ENCODE measurements around the gene ATP6V0A1.

ATP6V0A1 gene

GRCh38 chr17:42536372-42537155 lies 77.9 kb downstream of the ATP6V0A1 start:
- H2AFZ ChIP-seq (ENCODE audit: low read length): peak overlapping the region; percentile 32; the same call in 1 of the 2 replicates
- H3K4me3 ChIP-seq (ENCODE audit: low read length, poor library complexity, severe bottlenecking): peak overlapping the region; percentile 84
- no peaks in the 10 kb centered on the region for H3K36me3 ChIP-seq (ENCODE audit: insufficient read depth, low read length)
- TF ChIP-seq CTCF (conservative IDR thresholded peaks at IDR 0.05; ENCODE audit: low read length): no peak
- no peak for TF ChIP-seq EZH2phosphoT487 (IDR thresholded peaks at IDR 0.05; ENCODE audit: borderline replicate concordance)
- peaks cover 2% of the 10 kb centered on the region; the same call in 1 of the 2 replicates for H3F3A ChIP-seq (ENCODE audit: low read depth)
- H3K9me2 ChIP-seq (replicated peaks; ENCODE audit: low read depth, low read length): no peaks in the 10 kb centered on the region
- H3K27me3 ChIP-seq (ENCODE audit: insufficient read depth, low read length, poor library complexity, severe bottlenecking): no peaks in the 10 kb centered on the region
- peak overlapping the region; percentile 91 for H3K9ac ChIP-seq (ENCODE audit: low read depth, low read length, poor library complexity, severe bottlenecking)
- H3K9me3 ChIP-seq (ENCODE audit: insufficient read depth, low read depth, low read length): no peaks in the 10 kb centered on the region
- H3K4me2 ChIP-seq (ENCODE audit: low read depth, low read length, poor library complexity, severe bottlenecking): peak overlapping the region; percentile 96
- H3K4me1 ChIP-seq (ENCODE audit: insufficient read depth, low read length, poor library complexity, severe bottlenecking): peaks cover 40% of the 10 kb centered on the region
- H4K20me1 ChIP-seq (ENCODE audit: insufficient read depth, low read length, poor library complexity, severe bottlenecking): peaks cover 8% of the 10 kb centered on the region
- H3K79me2 ChIP-seq (ENCODE audit: insufficient read depth, low read length): peaks cover 41% of the 10 kb centered on the region

DNA sequence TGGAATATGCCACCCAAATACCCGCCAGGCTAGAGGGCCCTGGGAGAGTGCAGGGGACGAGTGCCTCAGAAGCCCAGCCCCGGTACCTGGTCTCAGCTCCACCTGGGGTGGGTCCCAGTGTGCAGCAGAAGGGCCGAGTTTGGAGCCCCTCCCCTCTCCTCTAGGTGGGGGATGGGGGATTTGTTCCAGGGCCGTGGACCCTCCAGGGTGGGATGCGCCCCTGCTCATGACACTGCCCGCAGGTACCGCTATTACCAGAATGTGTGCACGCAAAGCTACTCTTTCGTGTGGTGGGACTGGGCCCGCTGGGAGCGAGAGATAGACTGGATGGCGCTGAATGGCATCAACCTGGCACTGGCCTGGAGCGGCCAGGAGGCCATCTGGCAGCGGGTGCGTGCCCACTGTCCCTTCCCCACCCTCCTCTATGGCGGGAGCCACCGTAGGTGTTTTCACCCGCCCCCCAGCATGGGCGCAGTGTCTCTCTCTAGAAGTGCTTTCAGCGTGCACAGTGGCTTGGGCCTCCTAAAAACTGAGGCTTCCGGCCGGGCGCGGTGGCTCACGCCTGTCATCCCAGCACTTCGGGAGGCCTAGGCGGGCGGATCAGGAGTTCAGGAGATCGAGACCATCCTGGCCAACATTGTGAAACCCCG lies 78.6 kb downstream of the ATP6V0A1 start:
- H3K4me3 ChIP-seq (ENCODE audit: low read length, poor library complexity, severe bottlenecking): peak overlapping the region; percentile 84
- H3F3A ChIP-seq (ENCODE audit: low read depth): no peaks in the 10 kb centered on the region
- H4K20me1 ChIP-seq (ENCODE audit: insufficient read depth, low read length, poor library complexity, severe bottlenecking): peaks cover 8% of the 10 kb centered on the region
- H3K27me3 ChIP-seq (ENCODE audit: insufficient read depth, low read length, poor library complexity, severe bottlenecking): no peaks in the 10 kb centered on the region
- H3K4me1 ChIP-seq (ENCODE audit: insufficient read depth, low read length, poor library complexity, severe bottlenecking): peaks cover 37% of the 10 kb centered on the region
- TF ChIP-seq CTCF (conservative IDR thresholded peaks at IDR 0.05; ENCODE audit: low read length): no peak
- no peaks in the 10 kb centered on the region for H3K9me3 ChIP-seq (ENCODE audit: insufficient read depth, low read depth, low read length)
- no peaks in the 10 kb centered on the region for H3K9me2 ChIP-seq (replicated peaks; ENCODE audit: low read depth, low read length)
- H3K79me2 ChIP-seq (ENCODE audit: insufficient read depth, low read length): peaks cover 41% of the 10 kb centered on the region
- peak overlapping the region; percentile 91 for H3K9ac ChIP-seq (ENCODE audit: low read depth, low read length, poor library complexity, severe bottlenecking)
- no peak overlapping the region; the same call in 1 of the 2 replicates for H2AFZ ChIP-seq (ENCODE audit: low read length)
- no peaks in the 10 kb centered on the region for H3K36me3 ChIP-seq (ENCODE audit: insufficient read depth, low read length)
- peak overlapping the region; percentile 96 for H3K4me2 ChIP-seq (ENCODE audit: low read depth, low read length, poor library complexity, severe bottlenecking)

GRCh38 chr17:42537826-42538451 lies 79.3 kb downstream of the ATP6V0A1 start:
- Histone ChIP-seq H3K79me2 (ENCODE audit: insufficient read depth, low read length) (peaks cover 41% of the 10 kb centered on the region), H3K27me3 (ENCODE audit: insufficient read depth, low read length, poor library complexity, severe bottlenecking) (no peaks in the 10 kb centered on the region), H3K9me3 (ENCODE audit: insufficient read depth, low read depth, low read length) (no peaks in the 10 kb centered on the region), H3K9ac (ENCODE audit: low read depth, low read length, poor library complexity, severe bottlenecking) (peak overlapping the region; percentile 91), H3K9me2 (replicated peaks; ENCODE audit: low read depth, low read length) (no peaks in the 10 kb centered on the region), H3K4me2 (ENCODE audit: low read depth, low read length, poor library complexity, severe bottlenecking) (peak overlapping the region; percentile 96), H4K20me1 (ENCODE audit: insufficient read depth, low read length, poor library complexity, severe bottlenecking) (peaks cover 8% of the 10 kb centered on the region), H3K4me1 (ENCODE audit: insufficient read depth, low read length, poor library complexity, severe bottlenecking) (peaks cover 37% of the 10 kb centered on the region), H2AFZ (ENCODE audit: low read length) (no peak overlapping the region), H3F3A (ENCODE audit: low read depth) (no peaks in the 10 kb centered on the region), H3K36me3 (ENCODE audit: insufficient read depth, low read length) (no peaks in the 10 kb centered on the region; the same call in 1 of the 2 replicates), H3K4me3 (ENCODE audit: low read length, poor library complexity, severe bottlenecking) (peak overlapping the region; percentile 84)
- no peak for TF ChIP-seq CTCF (conservative IDR thresholded peaks at IDR 0.05; ENCODE audit: low read length)
- no peak for TF ChIP-seq EZH2phosphoT487 (IDR thresholded peaks at IDR 0.05; ENCODE audit: borderline replicate concordance)
